Suprapubic skin (tissue), 4 donors: Measurements from ENCODE around the gene ZP4. TPM values are rescaled to one million over a fixed set of nuclear protein-coding genes. Genes with fewer than 3 reads are reported as not detected.
A peak's percentile ranks its signal among the peaks of the same experiment; 100 is the strongest.

ENCODE experiments used
- DNase-seq, 2 donors: peaks; one replicate each; pipeline ENCODE4 v3.0.0-alpha.2; 2019; ENCODE audit warnings: low spot score in 2 of 2
- H3K27ac ChIP-seq: fragments of 200-600 bp; sonication (generic); one replicate; pipeline ENCODE4 v1.5.1; 2019
- H3K27me3 ChIP-seq: fragments of 200-600 bp; sonication (generic); one replicate; pipeline ENCODE4 v1.5.1; 2019
- H3K36me3 ChIP-seq: fragments of 200-600 bp; sonication (generic); one replicate; pipeline ENCODE4 v1.5.1; 2019
- H3K4me1 ChIP-seq: fragments of 200-600 bp; sonication (generic); one replicate; pipeline ENCODE4 v1.5.1; 2019
- H3K4me3 ChIP-seq: fragments of 200-600 bp; sonication (generic); one replicate; pipeline ENCODE4 v1.5.1; 2019; ENCODE audit warnings: mild to moderate bottlenecking
- H3K9me3 ChIP-seq: fragments of 200-600 bp; sonication (generic); one replicate; pipeline ENCODE4 v1.5.1; 2019
- CTCF ChIP-seq, 2 donors: fragments of 200-600 bp in 1 of 2; fragments of 450-650 bp in 1 of 2; sonication (generic) in 1 of 2; IDR thresholded peaks; one replicate each; pipeline ENCODE4 v1.5.1; 2016 to 2019; ENCODE audit warnings: antibody characterized with exemption in 2 of 2, mild to moderate bottlenecking in 1 of 2, moderate library complexity in 1 of 2
- EP300 ChIP-seq: sonication (generic); formaldehyde crosslinking; IDR thresholded peaks from one replicate; pipeline ENCODE4 v1.6.1; 2017; ENCODE audit warnings: antibody characterized with exemption
- POLR2A ChIP-seq, 2 donors: fragments of 450-650 bp; IDR thresholded peaks; one replicate each; pipeline ENCODE4 v1.6.1; 2017; ENCODE audit warnings: antibody characterized with exemption in 2 of 2, mild to moderate bottlenecking in 2 of 2, moderate library complexity in 2 of 2
- POLR2AphosphoS5 ChIP-seq, 3 donors: sonication (generic); formaldehyde crosslinking; IDR thresholded peaks; one replicate each; pipeline ENCODE4 v1.6.1; 2017; ENCODE audit warnings: antibody characterized with exemption in 3 of 3
- WGBS: methylation state at CpG from one replicate; pipeline ENCODE4 v1.1.5; 2018; 5-methylcytosine and 5-hydroxymethylcytosine counted together
- total RNA-seq, 4 donors: library from RNA; depleted of rRNA; stranded (reverse); fragments of >200 nt; gene quantifications; one replicate each; pipeline ENCODE4 v1.1.0, GENCODE V29; 2016

Gene ZP4
- total RNA-seq, 4 donors from 2014 or later, result not detected

GRCh38 chr1:237873487-237874211, 17.1 kb downstream of the ZP4 start:
- 66% methylated on average over 4 of the region's 4 CpGs for WGBS
- no peaks in the 10 kb centered on the region for H3K9me3 ChIP-seq
- no peak overlapping the region for H3K27ac ChIP-seq
- H3K36me3 ChIP-seq, result no peaks in the 10 kb centered on the region
- H3K4me3 ChIP-seq, result no peak overlapping the region
- DNase-seq, result no peak
- H3K27me3 ChIP-seq, result no peaks in the 10 kb centered on the region
- no peak for TF ChIP-seq POLR2AphosphoS5 (IDR thresholded peaks at IDR 0.05)
- no peak for TF ChIP-seq CTCF (IDR thresholded peaks at IDR 0.05)
- TF ChIP-seq POLR2A (IDR thresholded peaks at IDR 0.05), result no peak
- no peak for TF ChIP-seq EP300
- H3K4me1 ChIP-seq, result peaks cover 4% of the 10 kb centered on the region

GRCh38 chr1:237868817-237869600, 21.7 kb downstream of the ZP4 start:
- no peak for DNase-seq
- TF ChIP-seq CTCF (IDR thresholded peaks at IDR 0.05), result no peak
- TF ChIP-seq POLR2A (IDR thresholded peaks at IDR 0.05), result no peak
- TF ChIP-seq EP300, result no peak
- TF ChIP-seq POLR2AphosphoS5 (IDR thresholded peaks at IDR 0.05), result no peak
- Histone ChIP-seq H3K4me3 (no peak overlapping the region), H3K36me3 (no peaks in the 10 kb centered on the region), H3K4me1 (no peaks in the 10 kb centered on the region), H3K27me3 (no peaks in the 10 kb centered on the region), H3K27ac (no peak overlapping the region), H3K9me3 (no peaks in the 10 kb centered on the region)
- 73% methylated on average over 4 of the region's 4 CpGs for WGBS

GRCh38 chr1:237867380-237867888, 23.3 kb downstream of the ZP4 start:
- 71% methylated on average over 1 of the region's 1 CpG for WGBS
- no peaks in the 10 kb centered on the region for H3K27me3 ChIP-seq
- H3K4me3 ChIP-seq, result no peak overlapping the region
- H3K9me3 ChIP-seq, result no peaks in the 10 kb centered on the region
- H3K4me1 ChIP-seq, result no peaks in the 10 kb centered on the region
- TF ChIP-seq POLR2AphosphoS5 (IDR thresholded peaks at IDR 0.05), result no peak
- no peak for TF ChIP-seq POLR2A (IDR thresholded peaks at IDR 0.05)
- TF ChIP-seq CTCF (IDR thresholded peaks at IDR 0.05), result no peak
- no peak for TF ChIP-seq EP300
- no peak for DNase-seq
- no peak overlapping the region for H3K27ac ChIP-seq
- no peaks in the 10 kb centered on the region for H3K36me3 ChIP-seq

GRCh38 chr1:237864338-237865244, 26.1 kb downstream of the ZP4 start:
- H3K27ac ChIP-seq, result no peak overlapping the region
- H3K4me3 ChIP-seq, result peak overlapping the region; percentile 12
- H3K9me3 ChIP-seq, result no peaks in the 10 kb centered on the region
- no peaks in the 10 kb centered on the region for H3K4me1 ChIP-seq
- H3K36me3 ChIP-seq, result no peaks in the 10 kb centered on the region
- peak in 1 of 2 donors; percentile 68 for DNase-seq
- TF ChIP-seq EP300 (no peak), CTCF (IDR thresholded peaks at IDR 0.05) (peak; percentile 31 to 74), POLR2A (IDR thresholded peaks at IDR 0.05) (no peak), POLR2AphosphoS5 (IDR thresholded peaks at IDR 0.05) (no peak)
- no peaks in the 10 kb centered on the region for H3K27me3 ChIP-seq
- 23% methylated on average over 22 of the region's 25 CpGs for WGBS
